Coronary artery (tissue), 2 donors: ENCODE results near the gene TRPM7.

Experiments used
- DNase-seq: peaks from one replicate; pipeline ENCODE4 v3.0.0-alpha.2; 2017; ENCODE audit warnings: low spot score
- H3K27ac ChIP-seq, 2 donors: fragments of 200-600 bp; sonication (generic); one replicate each; pipeline ENCODE4 v1.5.1; 2016 to 2019
- H3K4me3 ChIP-seq: fragments of 200-600 bp; sonication (generic); 2 replicates; pipeline ENCODE4 v1.5.1; 2016; ENCODE audit warnings: mild to moderate bottlenecking, moderate library complexity
- CTCF ChIP-seq: fragments of 200-600 bp; sonication (generic); IDR thresholded peaks from one replicate; pipeline ENCODE4 v1.5.1; 2019; ENCODE audit warnings: antibody characterized with exemption

The TRPM7 gene

GRCh38 chr15:50686469-50687301 lies at the start of gene TRPM7:
Gene TRPM7 (minus strand): TSS chr15:50686797. CDS start chr15:50686533, 264 bp downstream.
- H3K27ac ChIP-seq = peak within 1 kb of the TSS; percentile 83 to 95
- H3K4me3 ChIP-seq = peak within 1 kb of the TSS; percentile 94
- no peak for TF ChIP-seq CTCF
- DNase-seq = peak; percentile 93

- TF ChIP-seq CTCF = no peak
- no peak for DNase-seq
- no peak overlapping the region for H3K27ac ChIP-seq
- H3K4me3 ChIP-seq = no peak overlapping the region
Observed at GRCh38 chr15:50735156-50735555, 48.6 kb upstream of the TRPM7 start.

GRCh38 chr15:50726315-50726714 lies 39.7 kb upstream of the TRPM7 start:
- DNase-seq = no peak
- H3K4me3 ChIP-seq = no peak overlapping the region
- no peak for TF ChIP-seq CTCF
- no peak overlapping the region for H3K27ac ChIP-seq

GRCh38 chr15:50718700-50719125 lies 32.1 kb upstream of the TRPM7 start:
- no peak for DNase-seq
- no peak overlapping the region for H3K4me3 ChIP-seq
- TF ChIP-seq CTCF = no peak
- H3K27ac ChIP-seq = no peak overlapping the region

GRCh38 chr15:50712018-50712417 lies 25.4 kb upstream of the TRPM7 start:
- no peak overlapping the region for H3K27ac ChIP-seq
- no peak overlapping the region for H3K4me3 ChIP-seq
- no peak for DNase-seq
- no peak for TF ChIP-seq CTCF

GRCh38 chr15:50710585-50710984 lies 24.0 kb upstream of the TRPM7 start:
- no peak for DNase-seq
- no peak overlapping the region for H3K27ac ChIP-seq
- H3K4me3 ChIP-seq = no peak overlapping the region
- TF ChIP-seq CTCF = no peak

- Histone ChIP-seq H3K4me3 (no peak overlapping the region), H3K27ac (no peak overlapping the region)
- TF ChIP-seq CTCF = no peak
- no peak for DNase-seq
Observed at GRCh38 chr15:50707878-50708427, 21.4 kb upstream of the TRPM7 start.
